Measurements from ENCODE around the gene SERINC2. TPM values are rescaled to one million over a fixed set of nuclear protein-coding genes. Genes with fewer than 3 reads are reported as not detected.

The SERINC2 gene
- total RNA-seq, 4 donors from 2014 or later, result 29.6 to 108 (median 79.2) TPM

DNA sequence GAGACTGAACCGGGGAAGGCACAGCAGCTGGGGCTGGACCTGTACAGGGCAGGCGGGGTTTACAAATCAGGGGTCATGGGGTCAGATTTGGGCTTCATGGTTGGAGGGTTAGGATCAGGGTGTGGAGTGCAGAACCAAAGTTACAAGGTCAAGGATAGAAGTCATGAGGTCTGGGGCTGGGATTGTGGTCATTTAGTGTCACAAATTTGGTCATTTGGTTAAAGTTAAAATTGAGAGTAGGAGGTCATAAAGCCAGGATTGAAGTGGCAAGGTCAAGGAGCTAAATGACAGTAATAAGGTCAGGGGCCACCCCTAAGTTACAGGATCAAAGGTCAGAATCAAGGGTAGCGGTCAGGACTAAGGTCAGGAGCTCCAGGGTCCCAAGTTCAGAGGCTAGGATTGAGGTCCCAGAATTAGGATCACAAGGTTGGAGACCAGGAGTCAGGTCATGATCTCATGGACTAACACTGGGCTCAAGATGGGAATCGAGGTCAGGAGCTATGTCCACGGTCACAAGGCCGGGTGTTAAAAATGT lies 20.4 kb downstream of the SERINC2 start:
- Histone ChIP-seq H3K4me3 (no peak overlapping the region), H3K36me3 (peaks cover 0 to 47% (median 0%) of the 10 kb centered on the region in 3 donors), H3K9me3 (no peaks in the 10 kb centered on the region), H3K4me1 (peaks cover 0 to 11% (median 0%) of the 10 kb centered on the region in 3 donors), H3K27me3 (peaks cover 0 to 4% (median 0%) of the 10 kb centered on the region in 4 donors), H3K27ac (no peak overlapping the region)
- DNase-seq, result no peak
- WGBS, 2 donors, result 91% methylated on average over 4 to 5 of the region's 6 CpGs
- no peak for TF ChIP-seq POLR2A (IDR thresholded peaks at IDR 0.05)
- TF ChIP-seq, protein P1, sequence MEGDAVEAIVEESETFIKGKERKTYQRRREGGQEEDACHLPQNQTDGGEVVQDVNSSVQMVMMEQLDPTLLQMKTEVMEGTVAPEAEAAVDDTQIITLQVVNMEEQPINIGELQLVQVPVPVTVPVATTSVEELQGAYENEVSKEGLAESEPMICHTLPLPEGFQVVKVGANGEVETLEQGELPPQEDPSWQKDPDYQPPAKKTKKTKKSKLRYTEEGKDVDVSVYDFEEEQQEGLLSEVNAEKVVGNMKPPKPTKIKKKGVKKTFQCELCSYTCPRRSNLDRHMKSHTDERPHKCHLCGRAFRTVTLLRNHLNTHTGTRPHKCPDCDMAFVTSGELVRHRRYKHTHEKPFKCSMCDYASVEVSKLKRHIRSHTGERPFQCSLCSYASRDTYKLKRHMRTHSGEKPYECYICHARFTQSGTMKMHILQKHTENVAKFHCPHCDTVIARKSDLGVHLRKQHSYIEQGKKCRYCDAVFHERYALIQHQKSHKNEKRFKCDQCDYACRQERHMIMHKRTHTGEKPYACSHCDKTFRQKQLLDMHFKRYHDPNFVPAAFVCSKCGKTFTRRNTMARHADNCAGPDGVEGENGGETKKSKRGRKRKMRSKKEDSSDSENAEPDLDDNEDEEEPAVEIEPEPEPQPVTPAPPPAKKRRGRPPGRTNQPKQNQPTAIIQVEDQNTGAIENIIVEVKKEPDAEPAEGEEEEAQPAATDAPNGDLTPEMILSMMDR (IDR thresholded peaks at IDR 0.05), result no peak
- intact Hi-C loops (cut with DNase I), result no loop called here

DNA sequence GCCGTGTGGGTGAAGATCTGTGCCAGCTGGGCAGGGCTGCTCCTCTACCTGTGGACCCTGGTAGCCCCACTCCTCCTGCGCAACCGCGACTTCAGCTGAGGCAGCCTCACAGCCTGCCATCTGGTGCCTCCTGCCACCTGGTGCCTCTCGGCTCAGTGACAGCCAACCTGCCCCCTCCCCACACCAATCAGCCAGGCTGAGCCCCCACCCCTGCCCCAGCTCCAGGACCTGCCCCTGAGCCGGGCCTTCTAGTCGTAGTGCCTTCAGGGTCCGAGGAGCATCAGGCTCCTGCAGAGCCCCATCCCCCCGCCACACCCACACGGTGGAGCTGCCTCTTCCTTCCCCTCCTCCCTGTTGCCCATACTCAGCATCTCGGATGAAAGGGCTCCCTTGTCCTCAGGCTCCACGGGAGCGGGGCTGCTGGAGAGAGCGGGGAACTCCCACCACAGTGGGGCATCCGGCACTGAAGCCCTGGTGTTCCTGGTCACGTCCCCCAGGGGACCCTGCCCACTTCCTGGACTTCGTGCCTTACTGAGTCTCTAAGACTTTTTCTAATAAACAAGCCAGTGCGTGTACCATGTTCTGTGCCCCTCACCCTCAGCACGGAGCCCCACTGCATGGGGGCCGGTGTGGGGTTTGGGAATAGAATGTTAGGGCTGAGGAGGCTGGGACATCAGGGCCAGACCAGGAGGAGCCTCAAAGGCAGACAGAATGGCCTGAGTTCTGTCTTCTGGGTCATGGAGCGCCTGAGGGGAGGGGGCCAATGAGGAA lies 21.3 kb downstream of the SERINC2 start:
- Histone ChIP-seq H3K27me3 (peaks cover 0 to 4% (median 0%) of the 10 kb centered on the region in 4 donors), H3K27ac (no peak overlapping the region), H3K4me3 (no peak overlapping the region), H3K4me1 (peaks cover 0 to 11% (median 0%) of the 10 kb centered on the region in 3 donors), H3K9me3 (no peaks in the 10 kb centered on the region), H3K36me3 (peaks cover 0 to 39% (median 0%) of the 10 kb centered on the region in 3 donors)
- 72 to 80% methylated on average over 2 to 7 of the region's 21 CpGs for whole genome bisulfite sequencing, 2 donors
- intact Hi-C loops (cut with DNase I), result no loop called here
- no peak for DNase-seq
- TF ChIP-seq, protein P1 (IDR thresholded peaks at IDR 0.05), result no peak
- TF ChIP-seq POLR2A (IDR thresholded peaks at IDR 0.05), result no peak

DNA sequence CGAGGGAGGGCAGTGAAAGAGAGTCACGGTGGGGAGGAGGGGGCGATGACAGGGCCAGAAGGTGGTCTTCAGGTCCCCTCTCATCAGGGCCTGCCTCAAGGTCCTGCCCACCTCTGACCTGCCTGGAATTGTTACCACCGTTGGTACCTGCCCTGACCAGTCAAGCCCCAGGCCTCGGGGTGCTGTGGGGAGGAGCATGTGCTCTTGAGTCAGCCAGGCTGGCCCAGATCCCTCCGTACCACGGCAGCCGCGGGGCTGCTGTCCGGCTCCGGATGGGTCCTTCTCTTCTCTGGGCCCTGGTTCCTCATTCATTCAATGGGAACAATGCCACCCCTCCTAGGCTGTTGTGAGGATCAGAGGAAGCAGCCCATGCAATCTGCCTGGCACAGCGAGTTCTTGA lies 22.0 kb downstream of the SERINC2 start:
- no peaks in the 10 kb centered on the region for H3K9me3 ChIP-seq
- peaks cover 0 to 4% (median 0%) of the 10 kb centered on the region in 4 donors for H3K27me3 ChIP-seq
- H3K4me3 ChIP-seq, result no peak overlapping the region
- peaks cover 0 to 11% (median 0%) of the 10 kb centered on the region in 3 donors for H3K4me1 ChIP-seq
- WGBS, 2 donors, result 63 to 83% methylated on average over 3 to 6 of the region's 12 CpGs
- TF ChIP-seq, protein P1 (IDR thresholded peaks at IDR 0.05), result no peak
- no peak for TF ChIP-seq POLR2A (IDR thresholded peaks at IDR 0.05)
- no peak overlapping the region for H3K27ac ChIP-seq
- no peak for DNase-seq
- intact Hi-C loops (cut with DNase I), result no loop called here
- H3K36me3 ChIP-seq, result peaks cover 0 to 32% (median 0%) of the 10 kb centered on the region in 3 donors

DNA sequence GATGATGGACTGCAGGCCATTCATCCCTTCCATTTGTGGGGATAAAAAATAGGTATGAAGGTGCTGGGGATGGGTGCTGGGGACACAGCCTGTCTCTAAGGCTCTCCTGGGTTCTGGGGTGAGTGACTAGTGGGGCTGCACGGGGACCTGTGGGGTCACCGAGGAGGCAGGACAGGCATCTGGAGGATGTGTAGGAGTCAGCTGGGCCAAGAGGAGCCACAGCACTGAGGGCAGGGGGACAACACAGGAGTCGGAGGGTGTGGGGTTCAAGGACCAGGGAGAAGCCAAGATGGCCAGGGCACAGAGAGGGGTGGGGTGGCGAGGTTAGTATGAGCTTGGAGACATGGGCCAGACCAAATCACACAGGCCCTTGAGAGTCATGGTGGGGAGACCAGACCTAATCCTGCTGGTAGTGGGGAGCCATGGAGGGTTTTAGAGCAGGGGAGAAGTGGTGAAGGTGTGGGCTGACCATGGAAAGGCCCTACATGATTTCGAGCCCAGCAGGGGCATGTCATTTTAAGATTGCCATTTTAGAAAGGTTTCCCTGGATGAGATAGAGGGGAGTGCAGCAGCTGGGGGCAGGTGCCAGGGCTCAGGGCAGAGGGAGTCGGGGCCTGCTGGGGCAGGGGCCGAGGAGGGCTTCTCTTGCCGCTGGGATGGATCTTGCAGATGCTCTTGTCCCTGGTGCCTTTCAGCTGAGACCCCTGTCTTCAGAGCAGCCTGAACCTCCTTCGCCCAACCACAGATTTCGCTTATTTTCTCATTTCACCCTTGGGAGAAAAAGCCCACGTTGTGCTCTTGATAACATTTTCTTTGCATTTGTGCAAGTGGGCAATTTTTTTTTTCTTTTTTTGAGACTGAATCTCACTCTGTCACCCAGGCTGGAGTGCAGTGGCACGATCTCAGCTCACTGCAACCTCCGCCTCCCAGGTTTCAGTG lies 22.7 kb downstream of the SERINC2 start:
- H3K27me3 ChIP-seq, result peaks cover 0 to 4% (median 0%) of the 10 kb centered on the region in 4 donors
- H3K9me3 ChIP-seq, result no peaks in the 10 kb centered on the region
- TF ChIP-seq, protein P1 (IDR thresholded peaks at IDR 0.05), result no peak
- no peak for TF ChIP-seq POLR2A (IDR thresholded peaks at IDR 0.05)
- no peak overlapping the region for H3K4me3 ChIP-seq
- intact Hi-C loops (cut with DNase I), result no loop called here
- peaks cover 0 to 11% (median 0%) of the 10 kb centered on the region in 3 donors for H3K4me1 ChIP-seq
- 73 to 81% methylated on average over 13 of the region's 13 CpGs for WGBS, 2 donors
- DNase-seq, result no peak
- peaks cover 0 to 24% (median 0%) of the 10 kb centered on the region in 3 donors for H3K36me3 ChIP-seq
- no peak overlapping the region for H3K27ac ChIP-seq
